NCI-H2081 treated with DMSO at 0.1 percent for 48 hours (cell line): ENCODE measurements around the gene PLCB1.

Experiments
- DNase-seq: peaks from one replicate; lab custom pipeline; 2025; lab: John Stamatoyannopoulos, UW

Gene PLCB1

DNA sequence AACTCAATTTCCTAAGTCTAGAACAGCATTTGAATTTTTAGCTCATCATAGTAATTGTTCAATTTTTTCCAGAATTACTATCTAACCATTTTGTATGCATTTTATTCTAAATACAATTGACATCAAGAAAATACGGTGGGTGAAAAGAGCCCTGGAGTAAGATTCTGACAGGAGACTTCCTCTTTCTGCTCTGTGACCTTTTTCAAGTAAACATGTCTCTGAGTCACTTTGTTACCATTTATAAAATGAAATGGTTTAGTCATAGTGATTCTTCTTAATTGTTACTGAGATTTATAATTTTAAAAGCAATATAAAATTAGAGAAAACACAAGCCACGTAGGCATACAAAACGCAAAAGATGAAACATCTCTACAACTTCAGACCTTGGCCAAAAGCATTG lies 80.2 kb downstream of the PLCB1 start:
- DNase-seq, result no peak

GRCh38 chr20:8213270-8213669 lies 81.2 kb downstream of the PLCB1 start:
- no peak for DNase-seq

DNA sequence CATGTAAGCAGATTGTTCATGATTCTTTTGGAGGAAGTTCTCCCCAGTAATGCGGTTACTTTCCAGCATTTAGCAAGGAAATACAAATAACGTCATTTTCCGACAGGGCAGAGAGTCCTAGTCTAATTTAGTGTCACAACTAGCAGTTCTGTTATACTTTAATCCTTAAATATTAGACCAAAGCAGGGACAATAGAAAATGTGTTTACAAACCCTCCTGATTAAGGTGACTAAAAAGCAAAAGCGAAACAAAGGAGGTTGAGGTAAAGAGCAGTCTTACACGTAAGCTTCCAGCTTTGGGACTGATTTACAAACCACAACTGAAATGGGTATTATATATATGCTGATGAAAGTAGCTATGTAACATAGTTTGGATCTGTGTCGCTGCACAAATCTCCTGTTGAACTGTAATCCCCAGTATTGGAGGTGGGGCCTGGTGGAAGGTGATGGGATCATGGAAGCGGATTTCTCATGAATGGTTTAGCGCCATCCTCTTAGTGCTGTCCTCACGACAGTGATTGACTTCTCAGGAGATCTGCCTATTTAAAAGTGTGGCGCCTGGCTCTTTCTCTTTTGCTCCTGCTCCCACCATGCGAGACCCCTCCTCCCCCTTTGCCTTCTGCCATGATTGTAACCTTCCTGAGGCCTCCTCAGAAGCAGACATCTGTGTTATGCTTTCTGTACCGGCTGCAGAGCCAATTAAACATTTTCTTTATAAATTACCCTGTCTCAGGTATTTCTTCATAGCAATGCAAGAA lies 81.9 kb downstream of the PLCB1 start:
- no peak for DNase-seq

- no peak for DNase-seq
These were observed 83.3 kb downstream of the PLCB1 start for GRCh38 chr20:8215361-8215781.

DNA sequence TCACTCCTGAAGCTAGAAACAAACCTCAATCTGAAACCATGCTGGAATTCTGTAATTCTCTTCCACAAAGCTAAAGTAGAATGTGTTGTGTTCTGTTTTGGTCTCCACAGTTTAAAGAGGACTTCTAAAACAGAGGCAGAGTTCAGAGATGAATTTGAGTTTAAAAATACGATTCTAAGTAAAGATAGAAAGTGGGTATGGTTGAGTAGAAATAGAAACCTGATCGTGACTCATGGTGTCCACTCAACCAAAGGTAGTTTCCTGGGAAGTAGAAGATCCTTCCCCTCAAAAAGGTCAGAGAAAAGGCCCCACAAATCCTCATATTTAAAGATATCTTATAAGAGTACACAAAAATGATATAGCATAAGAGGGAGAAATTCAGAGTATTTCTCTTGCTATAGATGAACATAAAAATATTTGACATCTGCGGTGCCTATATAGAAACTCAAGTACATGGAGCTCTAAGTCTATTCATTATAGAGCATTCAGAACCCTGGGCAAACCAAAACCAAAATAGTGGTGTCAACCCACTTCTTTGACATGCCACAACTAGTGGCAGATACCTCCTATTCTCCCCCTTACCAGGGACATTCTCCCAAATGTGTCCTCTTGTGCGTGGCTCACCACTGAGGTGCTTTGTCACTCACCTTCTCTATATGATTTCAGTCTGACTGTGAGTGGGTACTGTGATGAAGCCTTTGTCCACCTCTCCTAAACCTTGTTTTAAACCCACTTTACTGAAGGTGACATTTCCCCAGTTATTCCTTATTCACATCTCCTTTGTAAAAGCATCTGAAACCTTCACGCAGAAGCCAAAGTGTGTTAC lies 84.5 kb downstream of the PLCB1 start:
- DNase-seq, result no peak

- DNase-seq, result no peak
These were observed 86.8 kb downstream of the PLCB1 start for GRCh38 chr20:8218861-8219260.

DNA sequence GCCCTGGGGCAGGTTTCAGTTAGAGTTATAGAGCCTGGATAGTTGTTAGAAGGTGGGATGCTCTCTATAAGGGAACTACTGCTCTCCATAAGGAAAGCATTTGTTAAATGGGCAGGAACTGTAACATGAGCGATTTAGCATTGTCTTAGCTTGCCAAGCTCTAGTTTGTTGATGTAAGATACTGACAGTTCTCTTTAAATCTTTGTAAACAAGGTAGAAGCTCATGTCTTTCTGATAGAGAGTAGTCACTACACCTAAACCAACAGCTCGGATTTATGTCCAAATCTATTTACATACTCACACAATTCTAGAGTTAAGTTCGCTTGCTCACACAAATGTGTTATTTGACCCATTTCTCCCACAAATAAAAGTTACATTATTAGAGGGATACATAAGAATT lies 87.3 kb downstream of the PLCB1 start:
- no peak for DNase-seq

DNA sequence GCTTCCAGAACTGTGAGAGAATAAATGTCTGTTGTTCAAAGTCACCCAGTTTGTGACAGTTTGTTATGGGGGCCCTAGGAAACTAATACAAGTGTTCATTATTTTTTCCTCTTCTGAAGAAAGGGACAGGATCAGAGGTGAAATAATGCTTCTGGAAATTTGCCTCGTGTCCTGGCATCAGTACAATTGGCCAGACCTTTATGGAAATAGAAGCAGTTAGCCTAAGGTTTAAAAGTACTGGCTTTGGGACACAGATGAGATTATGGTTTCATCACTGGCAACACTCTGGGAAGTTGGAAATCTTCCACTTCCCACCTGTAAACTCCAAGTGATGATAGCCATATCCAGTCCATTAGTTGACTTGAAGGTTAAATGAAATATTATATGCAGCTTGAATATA lies 88.7 kb downstream of the PLCB1 start:
- no peak for DNase-seq

- DNase-seq, result no peak
These were observed 89.9 kb downstream of the PLCB1 start for GRCh38 chr20:8221887-8222419.

- DNase-seq, result no peak
These were observed 91.2 kb downstream of the PLCB1 start for GRCh38 chr20:8223091-8223870.

DNA sequence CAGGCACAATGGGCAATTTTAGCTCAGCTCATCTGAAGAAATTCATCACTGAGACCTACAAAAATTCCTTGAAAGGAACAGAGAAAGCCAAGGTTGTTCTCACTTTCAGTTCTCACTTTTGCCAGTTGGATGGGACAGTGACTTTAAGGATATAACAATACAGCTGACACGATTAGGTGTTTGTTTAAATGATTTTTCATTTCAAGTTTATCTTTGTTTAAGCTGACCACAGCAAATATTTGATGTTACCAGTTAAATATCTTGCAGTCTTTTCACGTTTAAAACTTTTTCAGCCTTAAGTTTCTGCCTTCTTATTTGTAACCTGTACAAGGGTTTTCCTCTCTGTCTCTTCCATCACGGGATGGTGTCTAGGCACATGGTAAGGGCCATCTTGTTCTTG lies 93.6 kb downstream of the PLCB1 start:
- DNase-seq, result no peak

DNA sequence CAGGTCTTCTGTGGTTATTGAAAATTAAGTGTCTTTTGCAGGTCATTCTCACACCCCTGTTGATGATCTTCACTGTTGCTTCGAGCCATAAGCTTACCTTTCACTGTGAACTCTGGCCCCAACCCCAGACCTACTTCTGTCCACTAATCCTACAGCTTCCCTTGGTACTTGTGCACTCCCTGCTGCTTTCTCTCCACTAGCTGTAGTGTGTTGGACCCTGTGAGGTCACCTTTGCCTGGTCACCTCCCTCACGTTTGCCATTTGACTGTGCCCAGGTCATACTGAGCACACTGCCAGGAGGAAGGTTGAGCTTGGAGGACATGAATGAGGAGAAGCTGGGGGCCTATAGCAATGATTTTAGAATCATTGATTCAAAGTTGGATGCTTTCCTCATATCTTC lies 94.0 kb downstream of the PLCB1 start:
- DNase-seq, result no peak

DNA sequence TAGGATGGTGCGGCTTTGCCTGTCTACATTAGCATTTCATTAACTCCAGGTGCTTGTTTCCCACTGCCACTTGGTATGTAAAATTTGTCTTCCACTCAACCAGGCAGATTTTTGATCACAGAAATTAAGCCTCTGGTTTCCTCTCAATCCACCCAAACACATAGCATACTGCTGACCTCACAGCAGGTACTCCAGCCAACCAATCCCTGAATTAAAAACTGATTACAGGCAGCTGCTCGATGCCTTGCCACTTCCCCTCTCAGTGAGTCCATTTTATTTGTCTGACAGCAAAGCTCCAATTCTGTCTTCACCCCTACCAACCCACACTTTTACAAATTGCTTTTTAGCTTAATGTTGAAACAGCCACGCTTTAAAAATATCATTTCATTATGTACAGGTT lies 95.2 kb downstream of the PLCB1 start:
- no peak for DNase-seq

DNA sequence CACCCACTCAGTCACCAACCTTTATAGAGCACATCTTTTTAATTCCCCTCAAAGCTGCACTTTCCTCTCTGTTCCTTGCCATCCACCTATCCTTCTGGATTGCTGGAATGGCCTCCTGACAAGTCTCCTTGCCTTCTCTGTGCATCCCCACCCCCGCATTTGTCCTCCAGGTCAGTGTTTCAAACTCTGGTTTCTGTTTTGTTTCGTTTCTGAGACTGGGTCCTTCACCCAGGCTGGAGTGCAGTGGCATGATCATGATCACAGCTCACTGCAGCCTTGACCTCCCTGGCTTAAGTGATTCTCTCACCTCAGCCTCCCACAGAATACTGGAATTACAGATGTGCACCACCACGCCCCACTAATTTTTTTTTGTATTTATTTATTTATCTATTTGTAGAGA lies 96.2 kb downstream of the PLCB1 start:
- DNase-seq, result no peak

GRCh38 chr20:8229090-8229489 lies 97.0 kb downstream of the PLCB1 start:
- no peak for DNase-seq

DNA sequence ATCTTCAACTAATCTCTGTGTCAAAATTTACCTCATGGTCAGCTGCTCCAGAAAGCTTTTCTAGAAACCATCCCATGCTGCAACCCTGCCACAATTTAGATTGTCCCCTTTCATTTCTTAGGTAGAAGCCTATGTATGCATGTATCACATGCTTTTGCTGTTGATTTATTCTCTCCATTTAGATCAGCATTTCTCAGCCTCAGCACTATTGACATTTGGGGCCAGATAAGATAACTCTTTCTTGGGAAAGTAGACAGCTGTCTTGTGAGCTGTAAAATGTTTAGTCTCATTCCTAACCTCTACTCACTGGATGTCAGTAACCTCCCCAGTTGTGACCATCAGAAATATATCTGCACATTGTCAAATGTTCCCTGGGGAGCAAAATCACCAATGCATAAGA lies 99.0 kb downstream of the PLCB1 start:
- DNase-seq, result no peak

DNA sequence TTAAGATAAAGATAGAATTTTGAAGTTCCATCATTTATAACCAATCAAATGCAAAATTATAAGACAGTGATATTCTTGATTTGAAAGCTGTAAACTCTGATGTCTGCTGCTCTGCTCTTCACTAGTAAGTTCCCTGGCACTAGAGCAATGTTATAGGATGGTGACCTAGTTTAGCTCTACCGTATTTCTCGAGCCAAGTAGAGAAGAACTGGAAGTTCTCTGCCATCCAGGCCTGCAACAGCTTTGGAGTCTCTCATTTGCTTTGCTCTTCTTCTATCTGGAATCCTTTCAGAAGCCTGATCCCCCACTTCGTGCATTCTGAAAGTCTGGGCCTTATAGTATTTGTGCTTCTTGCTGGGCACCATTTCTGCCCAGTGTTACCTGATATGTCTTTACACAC lies 100.3 kb downstream of the PLCB1 start:
- no peak for DNase-seq

DNA sequence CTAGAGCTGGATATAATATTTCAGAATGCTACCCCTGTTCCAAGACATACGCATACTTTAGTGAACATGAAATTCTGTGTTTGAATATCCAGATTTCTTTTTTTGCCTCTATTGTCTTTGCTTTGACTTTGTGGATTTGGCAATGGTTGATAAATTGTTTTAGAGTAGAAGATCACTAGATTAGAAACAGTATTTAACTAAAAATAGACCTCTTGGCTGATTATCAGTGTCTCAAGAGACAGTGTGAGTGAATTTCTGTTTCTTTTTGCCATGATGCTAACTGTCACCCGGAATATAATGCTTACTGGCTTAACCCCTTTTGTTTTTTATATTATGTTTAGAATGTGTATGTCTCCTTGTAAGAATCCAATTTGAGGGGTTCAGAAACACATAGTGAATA lies 102.5 kb downstream of the PLCB1 start:
- no peak for DNase-seq

DNA sequence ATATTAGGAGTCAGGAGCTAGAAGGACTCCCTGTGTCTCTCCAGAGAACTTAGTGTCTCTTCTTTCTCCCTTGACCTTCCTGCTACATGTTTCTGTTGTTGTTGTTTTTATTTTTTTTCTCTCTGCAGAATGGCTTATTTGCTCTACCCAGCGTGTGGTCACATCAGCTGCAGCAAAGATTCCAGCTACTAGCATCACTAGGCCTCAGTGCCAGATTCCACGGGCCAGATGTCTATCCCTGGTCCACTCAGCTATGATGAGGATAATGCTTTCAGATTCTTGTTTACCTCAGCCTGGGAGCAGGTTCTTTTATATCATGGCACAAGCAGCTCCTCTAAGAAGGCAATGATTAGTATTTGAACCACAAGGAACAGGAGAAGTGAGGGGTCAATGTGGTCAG lies 110.0 kb downstream of the PLCB1 start:
- no peak for DNase-seq

GRCh38 chr20:8242827-8243724 lies 111.0 kb downstream of the PLCB1 start:
- DNase-seq, result no peak

GRCh38 chr20:8244637-8245036 lies 112.6 kb downstream of the PLCB1 start:
- DNase-seq, result no peak
